HepG2 (cell line): Measurements from ENCODE around the gene EVI5. TPM values are rescaled to one million over a fixed set of nuclear protein-coding genes. Genes with fewer than 3 reads are reported as not detected.

Source experiments
- BCL6 ChIP-seq: IDR thresholded peaks from 2 replicates; pipeline ENCODE4 v1.6.1; 2016; ENCODE audit warnings: missing genetic modification reagents, missing compliant biosample characterization
- GPN1 ChIP-seq: sonication (generic); formaldehyde crosslinking; IDR thresholded peaks from 2 replicates; pipeline ENCODE4 v1.5.1; 2020; ENCODE audit warnings: missing genetic modification reagents, borderline replicate concordance
- JDP2 ChIP-seq: sonication (generic); formaldehyde crosslinking; IDR thresholded peaks from 2 replicates; pipeline ENCODE4 v1.8.1; 2022; ENCODE audit warnings: missing genetic modification reagents, borderline replicate concordance
- MATR3 ChIP-seq: sonication (generic); formaldehyde crosslinking; IDR thresholded peaks from 2 replicates; pipeline ENCODE4 v1.4.0; 2020; ENCODE audit warnings: missing genetic modification reagents
- MEF2D ChIP-seq: sonication (generic); formaldehyde crosslinking; IDR thresholded peaks from 2 replicates; pipeline ENCODE4 v1.5.1; 2020; ENCODE audit warnings: mild to moderate bottlenecking, missing genetic modification reagents
- POLR2AphosphoS5 ChIP-seq: IDR thresholded peaks from 2 replicates; pipeline ENCODE4 v1.6.1; 2012; ENCODE audit warnings: low read depth, low read length
- RORA ChIP-seq: sonication (generic); formaldehyde crosslinking; IDR thresholded peaks from 2 replicates; pipeline ENCODE4 v1.5.0; 2020; ENCODE audit warnings: mild to moderate bottlenecking, missing genetic modification reagents, moderate library complexity
- ZNF138 ChIP-seq: sonication (generic); formaldehyde crosslinking; IDR thresholded peaks from 2 replicates; pipeline ENCODE4 v1.5.0; 2020; ENCODE audit warnings: mild to moderate bottlenecking, low read depth, missing genetic modification reagents
- ZNF326 ChIP-seq: sonication (generic); formaldehyde crosslinking; IDR thresholded peaks from 2 replicates; pipeline ENCODE4 v1.4.0; 2020; ENCODE audit warnings: missing genetic modification reagents, borderline replicate concordance
- ZNF329 ChIP-seq: sonication (generic); formaldehyde crosslinking; IDR thresholded peaks from 2 replicates; pipeline ENCODE4 v1.9.0; 2021; ENCODE audit warnings: low read depth, mild to moderate bottlenecking, missing genetic modification reagents
- ZNF564 ChIP-seq: sonication (generic); formaldehyde crosslinking; IDR thresholded peaks from 2 replicates; pipeline ENCODE4 v1.8.1; 2023; ENCODE audit warnings: mild to moderate bottlenecking, missing genetic modification reagents
- ZNF569 ChIP-seq: sonication (generic); formaldehyde crosslinking; IDR thresholded peaks from 2 replicates; pipeline ENCODE4 v1.5.0; 2020; ENCODE audit warnings: mild to moderate bottlenecking, missing genetic modification reagents, moderate library complexity, borderline replicate concordance
- ZNF879 ChIP-seq: sonication (generic); formaldehyde crosslinking; IDR thresholded peaks from 2 replicates; pipeline ENCODE4 v1.8.1; 2023; ENCODE audit warnings: missing genetic modification reagents
- polyA plus RNA-seq, 8 experiments: library from polyadenylated mRNA; depleted of rRNA in 3 of 8; stranded (reverse) in 7 of 8; unstranded in 1 of 8; fragments of >200 nt; fragmentation: Illumina TruSeq in 4 of 8; extraction: Trizol in 4 of 8; gene quantifications; 2 replicates each; pipeline versions ENCODE4 v1.2.1 to v1.2.3, GENCODE V29; 2011 to 2016; ENCODE audit warnings: low read depth in 4 of 8, missing spikeins in 1 of 8, mixed read lengths in 1 of 8; ENCODE audit not compliant: insufficient read depth in 1 of 8
- total RNA-seq, 5 experiments: library from RNA; depleted of rRNA; stranded (reverse); fragments of >200 nt; fragmentation: Illumina TruSeq; extraction: Trizol; gene quantifications; 2 replicates each; pipeline ENCODE4 v1.2.3, GENCODE V29; 2016; ENCODE audit warnings: low read depth in 1 of 5
- TF ChIP-seq, protein P1 (sequence below): sonication (generic); formaldehyde crosslinking; IDR thresholded peaks from 2 replicates; pipeline ENCODE4 v1.4.0; 2020; ENCODE audit warnings: missing genetic modification reagents
- TF ChIP-seq, protein P2 (sequence below): sonication (generic); formaldehyde crosslinking; IDR thresholded peaks from 2 replicates; pipeline ENCODE4 v1.4.0; 2020; ENCODE audit warnings: missing genetic modification reagents; ENCODE audit errors: not compliant biosample characterization
- TF ChIP-seq, protein P3 (sequence below): sonication (generic); formaldehyde crosslinking; IDR thresholded peaks from 2 replicates; pipeline ENCODE4 v1.5.0; 2020; ENCODE audit warnings: missing genetic modification reagents
- TF ChIP-seq, protein P4 (sequence below): sonication (generic); formaldehyde crosslinking; IDR thresholded peaks from 2 replicates; pipeline ENCODE4 v1.4.0; 2020; ENCODE audit warnings: missing genetic modification reagents
- TF ChIP-seq, protein P5 (sequence below): sonication (generic); formaldehyde crosslinking; IDR thresholded peaks from 2 replicates; pipeline ENCODE4 v1.8.0; 2022; ENCODE audit warnings: low read depth, missing genetic modification reagents

The EVI5 gene
- total and polyA plus RNA-seq, 2 of the 13 experiments (the other 11 are each of a cell fraction or from before 2014, with no cell fraction given), result 4.0 to 12.6 TPM

DNA sequence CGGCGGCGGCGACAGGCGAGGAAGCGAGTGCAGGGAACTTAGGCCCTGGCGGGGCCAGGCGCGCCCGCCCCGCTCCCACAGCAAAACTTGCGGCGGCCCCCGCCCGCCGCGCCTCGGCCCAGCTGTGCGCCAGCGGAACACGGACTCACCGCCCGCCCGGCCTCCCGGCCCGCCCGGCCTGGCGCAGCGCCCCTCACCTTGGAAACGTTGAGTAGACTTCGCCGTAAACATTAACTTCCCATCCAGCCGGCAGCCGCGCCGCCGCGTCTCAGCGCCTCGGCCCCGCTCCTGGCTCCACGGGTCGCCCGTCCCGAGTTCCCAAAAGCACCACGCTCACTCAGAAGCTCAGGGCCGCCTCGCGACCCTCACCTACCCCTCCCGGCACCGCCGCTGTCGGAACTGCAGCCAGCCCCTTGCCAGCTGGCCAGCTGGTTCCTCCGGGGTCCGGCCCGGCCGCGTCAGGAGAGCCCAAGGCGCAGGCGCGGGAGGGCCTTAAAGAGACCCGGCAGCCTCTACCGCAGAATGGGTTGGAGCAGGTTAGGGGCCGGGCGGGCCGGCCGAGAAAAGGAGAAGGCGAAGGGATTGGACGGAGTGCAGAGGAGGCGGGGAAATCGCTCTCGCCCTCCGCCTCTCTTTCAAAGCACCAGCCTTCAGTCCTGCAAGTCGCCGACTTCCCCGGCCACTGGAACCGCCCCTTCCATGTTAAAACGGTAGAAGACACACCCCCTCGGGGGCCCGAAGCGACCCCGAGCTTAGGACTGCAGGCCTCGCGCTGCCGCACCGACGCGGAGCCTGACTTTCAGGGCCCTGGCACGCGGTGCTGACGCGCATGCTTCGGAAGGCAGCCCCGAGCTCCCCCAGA is at the start of gene EVI5 (continued):
- TF ChIP-seq, protein P1, sequence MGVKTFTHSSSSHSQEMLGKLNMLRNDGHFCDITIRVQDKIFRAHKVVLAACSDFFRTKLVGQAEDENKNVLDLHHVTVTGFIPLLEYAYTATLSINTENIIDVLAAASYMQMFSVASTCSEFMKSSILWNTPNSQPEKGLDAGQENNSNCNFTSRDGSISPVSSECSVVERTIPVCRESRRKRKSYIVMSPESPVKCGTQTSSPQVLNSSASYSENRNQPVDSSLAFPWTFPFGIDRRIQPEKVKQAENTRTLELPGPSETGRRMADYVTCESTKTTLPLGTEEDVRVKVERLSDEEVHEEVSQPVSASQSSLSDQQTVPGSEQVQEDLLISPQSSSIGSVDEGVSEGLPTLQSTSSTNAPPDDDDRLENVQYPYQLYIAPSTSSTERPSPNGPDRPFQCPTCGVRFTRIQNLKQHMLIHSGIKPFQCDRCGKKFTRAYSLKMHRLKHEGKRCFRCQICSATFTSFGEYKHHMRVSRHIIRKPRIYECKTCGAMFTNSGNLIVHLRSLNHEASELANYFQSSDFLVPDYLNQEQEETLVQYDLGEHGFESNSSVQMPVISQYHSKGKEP (CRISPR knock-in tag), result peak; percentile 95; the same call in 1 of the 2 replicates
- TF ChIP-seq, protein P2, sequence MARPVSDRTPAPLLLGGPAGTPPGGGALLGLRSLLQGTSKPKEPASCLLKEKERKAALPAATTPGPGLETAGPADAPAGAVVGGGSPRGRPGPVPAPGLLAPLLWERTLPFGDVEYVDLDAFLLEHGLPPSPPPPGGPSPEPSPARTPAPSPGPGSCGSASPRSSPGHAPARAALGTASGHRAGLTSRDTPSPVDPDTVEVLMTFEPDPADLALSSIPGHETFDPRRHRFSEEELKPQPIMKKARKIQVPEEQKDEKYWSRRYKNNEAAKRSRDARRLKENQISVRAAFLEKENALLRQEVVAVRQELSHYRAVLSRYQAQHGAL (CRISPR knock-in tag), result peak; percentile 98
- TF ChIP-seq RORA (CRISPR knock-in tag), result no peak
- peak; percentile 96 for TF ChIP-seq ZNF564
- peak; percentile 75 for TF ChIP-seq BCL6 (CRISPR knock-in tag)
- TF ChIP-seq, protein P3, sequence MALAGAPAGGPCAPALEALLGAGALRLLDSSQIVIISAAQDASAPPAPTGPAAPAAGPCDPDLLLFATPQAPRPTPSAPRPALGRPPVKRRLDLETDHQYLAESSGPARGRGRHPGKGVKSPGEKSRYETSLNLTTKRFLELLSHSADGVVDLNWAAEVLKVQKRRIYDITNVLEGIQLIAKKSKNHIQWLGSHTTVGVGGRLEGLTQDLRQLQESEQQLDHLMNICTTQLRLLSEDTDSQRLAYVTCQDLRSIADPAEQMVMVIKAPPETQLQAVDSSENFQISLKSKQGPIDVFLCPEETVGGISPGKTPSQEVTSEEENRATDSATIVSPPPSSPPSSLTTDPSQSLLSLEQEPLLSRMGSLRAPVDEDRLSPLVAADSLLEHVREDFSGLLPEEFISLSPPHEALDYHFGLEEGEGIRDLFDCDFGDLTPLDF, result peak; percentile 83
- TF ChIP-seq ZNF879 (CRISPR knock-in tag), result peak; percentile 99
- peak; percentile 78 for TF ChIP-seq POLR2AphosphoS5
- TF ChIP-seq MATR3, result no peak
- TF ChIP-seq, protein P4, sequence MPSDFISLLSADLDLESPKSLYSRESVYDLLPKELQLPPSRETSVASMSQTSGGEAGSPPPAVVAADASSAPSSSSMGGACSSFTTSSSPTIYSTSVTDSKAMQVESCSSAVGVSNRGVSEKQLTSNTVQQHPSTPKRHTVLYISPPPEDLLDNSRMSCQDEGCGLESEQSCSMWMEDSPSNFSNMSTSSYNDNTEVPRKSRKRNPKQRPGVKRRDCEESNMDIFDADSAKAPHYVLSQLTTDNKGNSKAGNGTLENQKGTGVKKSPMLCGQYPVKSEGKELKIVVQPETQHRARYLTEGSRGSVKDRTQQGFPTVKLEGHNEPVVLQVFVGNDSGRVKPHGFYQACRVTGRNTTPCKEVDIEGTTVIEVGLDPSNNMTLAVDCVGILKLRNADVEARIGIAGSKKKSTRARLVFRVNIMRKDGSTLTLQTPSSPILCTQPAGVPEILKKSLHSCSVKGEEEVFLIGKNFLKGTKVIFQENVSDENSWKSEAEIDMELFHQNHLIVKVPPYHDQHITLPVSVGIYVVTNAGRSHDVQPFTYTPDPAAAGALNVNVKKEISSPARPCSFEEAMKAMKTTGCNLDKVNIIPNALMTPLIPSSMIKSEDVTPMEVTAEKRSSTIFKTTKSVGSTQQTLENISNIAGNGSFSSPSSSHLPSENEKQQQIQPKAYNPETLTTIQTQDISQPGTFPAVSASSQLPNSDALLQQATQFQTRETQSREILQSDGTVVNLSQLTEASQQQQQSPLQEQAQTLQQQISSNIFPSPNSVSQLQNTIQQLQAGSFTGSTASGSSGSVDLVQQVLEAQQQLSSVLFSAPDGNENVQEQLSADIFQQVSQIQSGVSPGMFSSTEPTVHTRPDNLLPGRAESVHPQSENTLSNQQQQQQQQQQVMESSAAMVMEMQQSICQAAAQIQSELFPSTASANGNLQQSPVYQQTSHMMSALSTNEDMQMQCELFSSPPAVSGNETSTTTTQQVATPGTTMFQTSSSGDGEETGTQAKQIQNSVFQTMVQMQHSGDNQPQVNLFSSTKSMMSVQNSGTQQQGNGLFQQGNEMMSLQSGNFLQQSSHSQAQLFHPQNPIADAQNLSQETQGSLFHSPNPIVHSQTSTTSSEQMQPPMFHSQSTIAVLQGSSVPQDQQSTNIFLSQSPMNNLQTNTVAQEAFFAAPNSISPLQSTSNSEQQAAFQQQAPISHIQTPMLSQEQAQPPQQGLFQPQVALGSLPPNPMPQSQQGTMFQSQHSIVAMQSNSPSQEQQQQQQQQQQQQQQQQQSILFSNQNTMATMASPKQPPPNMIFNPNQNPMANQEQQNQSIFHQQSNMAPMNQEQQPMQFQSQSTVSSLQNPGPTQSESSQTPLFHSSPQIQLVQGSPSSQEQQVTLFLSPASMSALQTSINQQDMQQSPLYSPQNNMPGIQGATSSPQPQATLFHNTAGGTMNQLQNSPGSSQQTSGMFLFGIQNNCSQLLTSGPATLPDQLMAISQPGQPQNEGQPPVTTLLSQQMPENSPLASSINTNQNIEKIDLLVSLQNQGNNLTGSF, result peak; percentile 98
- TF ChIP-seq ZNF326 (CRISPR knock-in tag), result peak; percentile 64; the same call in 1 of the 2 replicates
- peak; percentile 86 for TF ChIP-seq MEF2D (CRISPR knock-in tag)
- peak; percentile 82; the same call in 1 of the 2 replicates for TF ChIP-seq ZNF138
- TF ChIP-seq, protein P5, sequence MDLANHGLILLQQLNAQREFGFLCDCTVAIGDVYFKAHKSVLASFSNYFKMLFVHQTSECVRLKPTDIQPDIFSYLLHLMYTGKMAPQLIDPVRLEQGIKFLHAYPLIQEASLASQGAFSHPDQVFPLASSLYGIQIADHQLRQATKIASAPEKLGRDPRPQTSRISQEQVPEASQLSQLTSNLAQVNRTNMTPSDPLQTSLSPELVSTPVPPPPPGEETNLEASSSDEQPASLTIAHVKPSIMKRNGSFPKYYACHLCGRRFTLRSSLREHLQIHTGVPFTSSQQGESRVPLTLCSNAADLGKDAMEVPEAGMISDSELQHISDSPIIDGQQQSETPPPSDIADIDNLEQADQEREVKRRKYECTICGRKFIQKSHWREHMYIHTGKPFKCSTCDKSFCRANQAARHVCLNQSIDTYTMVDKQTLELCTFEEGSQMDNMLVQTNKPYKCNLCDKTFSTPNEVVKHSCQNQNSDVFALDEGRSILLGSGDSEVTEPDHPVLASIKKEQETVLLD (CRISPR knock-in tag), result peak; percentile 80; the same call in 1 of the 2 replicates
- TF ChIP-seq GPN1 (CRISPR knock-in tag), result peak; percentile 79; the same call in 1 of the 2 replicates
- peak; percentile 29; the same call in 1 of the 2 replicates for TF ChIP-seq JDP2 (CRISPR knock-in tag)
- peak; percentile 64; the same call in 1 of the 2 replicates for TF ChIP-seq ZNF329 (CRISPR knock-in tag)
- TF ChIP-seq ZNF569 (CRISPR knock-in tag), result no peak; the same call in 1 of the 2 replicates
